K562 (cell line): ENCODE measurements around the gene SOWAHB. TPM values are rescaled to one million over a fixed set of nuclear protein-coding genes. Genes with fewer than 3 reads are reported as not detected.

ENCODE experiments used
- ATAC-seq: fragments of 200-7000 bp; cut with Tn5 transposase; 3 replicates; pipeline ENCODE4 v1.9.1; 2020; ENCODE audit warnings: moderate library complexity
- BruUV-seq: library from RNA; stranded (reverse); fragments of 400-500 nt; replicated peaks from 2 replicates; lab custom pipeline; 2021; lab: Mats Ljungman, UMichigan
- CTCF ChIA-PET: fragments of 300-600 bp; formaldehyde crosslinking; extraction: SDS; loops from one replicate; lab custom pipeline; 2021; ENCODE audit warnings: low intra/inter-chr PET ratio; lab: Yijun Ruan, JAX
- POLR2A ChIA-PET: fragments of 300-600, 350-650 bp; sonication (Branson Sonifier 250); formaldehyde crosslinking; extraction: SDS; loops from one replicate; lab custom pipeline; 2021; ENCODE audit warnings: antibody characterized with exemption, inconsistent platforms; lab: Yijun Ruan, JAX
- DNase-seq, 4 experiments: peaks; one replicate each; pipeline versions ENCODE4 v3.0.0 to v3.0.0-alpha.2; 2011 to 2018; ENCODE audit warnings: low spot score in 3 of 4, mixed read lengths in 3 of 4; ENCODE audit errors: extremely low read depth in 1 of 4
- FAIRE-seq: peaks from 2 replicates; lab custom pipeline; 2011; peaks lifted over from hg19 to GRCh38; lab: Jason Lieb, UNC
- H2AFZ ChIP-seq: 2 replicates; pipeline ENCODE4 v1.6.0; 2011; ENCODE audit warnings: low read depth, low read length, control low read depth, inconsistent platforms
- H3K27ac ChIP-seq: fragments of 200-600 bp; 3 replicates; pipeline ENCODE4 v1.8.0; 2011; ENCODE audit warnings: low read depth, mild to moderate bottlenecking, control low read depth, inconsistent platforms, low read length, moderate library complexity, mixed read lengths; ENCODE audit errors: extremely low read depth
- H3K27me3 ChIP-seq, 2 experiments: fragments of 300-600 bp in 1 of 2; 2 replicates in 1 of 2; 3 replicates in 1 of 2; pipeline versions ENCODE4 v1.6.0 to v1.8.0; 2011; ENCODE audit warnings: inconsistent platforms in 2 of 2, low read length in 2 of 2, mild to moderate bottlenecking in 1 of 2, mixed read lengths in 1 of 2, moderate library complexity in 1 of 2; ENCODE audit not compliant: control insufficient read depth in 2 of 2, insufficient read depth in 2 of 2
- H3K36me3 ChIP-seq: fragments of 300-600 bp; 3 replicates; pipeline ENCODE4 v1.8.0; 2011; ENCODE audit warnings: mild to moderate bottlenecking, low read length, inconsistent platforms; ENCODE audit not compliant: control insufficient read depth, insufficient read depth
- H3K4me1 ChIP-seq, 2 experiments: fragments of 200-600 bp in 1 of 2; replicated peaks in 1 of 2; 2 replicates in 1 of 2; 3 replicates in 1 of 2; pipeline versions ENCODE4 v1.5.1 to v1.8.0; 2011; ENCODE audit warnings: inconsistent platforms in 2 of 2, low read length in 2 of 2, mild to moderate bottlenecking in 1 of 2, mixed read lengths in 1 of 2, moderate library complexity in 1 of 2; ENCODE audit not compliant: control insufficient read depth in 2 of 2, insufficient read depth in 2 of 2
- H3K4me2 ChIP-seq: 2 replicates; pipeline ENCODE4 v1.6.1; 2011; ENCODE audit warnings: low read length, control low read depth, inconsistent platforms, mixed read lengths; ENCODE audit not compliant: insufficient read depth
- H3K4me3 ChIP-seq: fragments of 200-600 bp; sonication (generic), shearing (Covaris generic); 2 replicates; pipeline ENCODE4 v1.5.1; 2016; ENCODE audit warnings: control low read depth, inconsistent platforms
- H3K79me2 ChIP-seq: fragments of 200-600 bp; 3 replicates; pipeline ENCODE4 v1.8.0; 2011; ENCODE audit warnings: low read length, inconsistent platforms; ENCODE audit not compliant: control insufficient read depth, insufficient read depth
- H3K9ac ChIP-seq, 2 experiments: 2 replicates each; pipeline versions ENCODE4 v1.6.0 to v1.6.1; 2011; ENCODE audit warnings: low read depth in 2 of 2, low read length in 2 of 2, control low read depth in 1 of 2, inconsistent platforms in 1 of 2, mild to moderate bottlenecking in 1 of 2, mixed read lengths in 1 of 2; ENCODE audit not compliant: insufficient read depth in 1 of 2
- H3K9me1 ChIP-seq: one replicate; pipeline ENCODE4 v1.6.0; 2011; ENCODE audit warnings: inconsistent platforms, mild to moderate bottlenecking, low read length, moderate library complexity; ENCODE audit not compliant: control insufficient read depth, insufficient read depth
- H3K9me3 ChIP-seq: replicated peaks from 2 replicates; pipeline ENCODE4 v1.5.1; 2011; ENCODE audit warnings: low read depth, low read length, inconsistent platforms; ENCODE audit not compliant: control insufficient read depth, insufficient read depth
- H4K20me1 ChIP-seq: replicated peaks from 2 replicates; pipeline ENCODE4 v1.6.1; 2011; ENCODE audit warnings: low read length, inconsistent platforms, mixed read lengths; ENCODE audit not compliant: control insufficient read depth, insufficient read depth
- CTCF ChIP-seq, 3 experiments: IDR thresholded peaks in 2 of 3; conservative IDR thresholded peaks in 1 of 3; 2 replicates each; pipeline ENCODE4 v1.5.1; 2011 to 2012; ENCODE audit warnings: low read length in 3 of 3, mild to moderate bottlenecking in 3 of 3, control low read depth in 2 of 3, improper control_type of control experiment in 1 of 3, inconsistent platforms in 1 of 3, low read depth in 1 of 3, mixed read lengths in 1 of 3, moderate library complexity in 1 of 3; ENCODE audit not compliant: insufficient read depth in 2 of 3
- EP300 ChIP-seq: IDR thresholded peaks from 2 replicates; pipeline ENCODE4 v1.6.1; 2012; ENCODE audit warnings: low read length, improper control_type of control experiment
- POLR3A ChIP-seq: IDR thresholded peaks from 2 replicates; pipeline ENCODE4 v1.6.1; 2011; ENCODE audit warnings: borderline replicate concordance, mild to moderate bottlenecking, moderate library complexity; ENCODE audit not compliant: insufficient read length, insufficient read depth; ENCODE audit errors: extremely low read depth
- PTTG1 ChIP-seq: fragments of 450-650 bp; IDR thresholded peaks from 2 replicates; pipeline ENCODE4 v1.6.1; 2016; ENCODE audit warnings: low read depth, mild to moderate bottlenecking, missing genetic modification characterization, missing compliant biosample characterization
- ZNF444 ChIP-seq: fragments of 250-450 bp; sonication (Bioruptor Pico); IDR thresholded peaks from 2 replicates; pipeline ENCODE4 v1.4.0; 2020; ENCODE audit warnings: mild to moderate bottlenecking, moderate library complexity
- ZNF785 ChIP-seq: fragments of 250-450 bp; sonication (Bioruptor Pico); IDR thresholded peaks from 2 replicates; pipeline ENCODE4 v1.4.0; 2020; ENCODE audit warnings: mild to moderate bottlenecking
- whole genome bisulfite sequencing: fragments of 100-300 bp; shearing (Covaris generic); methylation state at CpG from one replicate; pipeline ENCODE4 v1.1.6; 2016; ENCODE audit warnings: low coverage, mixed read lengths; ENCODE audit not compliant: insufficient coverage; ENCODE audit errors: missing lambda C conversion rate; 5-methylcytosine and 5-hydroxymethylcytosine counted together
- in situ Hi-C: fragments of 300-500 bp; cut with MboI; formaldehyde crosslinking; loops from 4 replicates; pipeline ENCODE4 v1.15.0; 2018; ENCODE audit warnings: inconsistent platforms, mixed read lengths
- intact Hi-C: fragments of 100-400 bp; cut with micrococcal nuclease; formaldehyde crosslinking; loops from 2 replicates; pipeline ENCODE4 v1.14.2; 2022
- polyA plus RNA-seq, 8 experiments: library from polyadenylated mRNA; depleted of rRNA in 4 of 8; stranded (reverse) in 5 of 8; unstranded in 3 of 8; fragments of >200 nt; fragmentation: Nextera tagmentation in 2 of 8; fragmentation: Illumina TruSeq in 1 of 8; extraction: Ambion mirVana in 2 of 8; extraction: Trizol in 1 of 8; gene quantifications; 2 replicates each; pipeline versions ENCODE4 v1.2.1 to v1.2.3, GENCODE V29; 2011 to 2014; ENCODE audit warnings: inconsistent platforms in 1 of 8, missing spikeins in 1 of 8
- total RNA-seq, 7 experiments: library from RNA; depleted of rRNA in 6 of 7; stranded (reverse); fragments of >200 nt in 6 of 7; fragmentation: Illumina TruSeq in 2 of 7; extraction: Trizol in 2 of 7; gene quantifications; 2 replicates each; pipeline versions ENCODE4 v1.2.1 to v1.2.3, GENCODE V29; 2011 to 2021; ENCODE audit warnings: low replicate concordance in 1 of 7

SOWAHB gene
- total and polyA plus RNA-seq, 9 of the 15 experiments (the other 6 are each of a cell fraction or from before 2014, with no cell fraction given): not detected

DNA sequence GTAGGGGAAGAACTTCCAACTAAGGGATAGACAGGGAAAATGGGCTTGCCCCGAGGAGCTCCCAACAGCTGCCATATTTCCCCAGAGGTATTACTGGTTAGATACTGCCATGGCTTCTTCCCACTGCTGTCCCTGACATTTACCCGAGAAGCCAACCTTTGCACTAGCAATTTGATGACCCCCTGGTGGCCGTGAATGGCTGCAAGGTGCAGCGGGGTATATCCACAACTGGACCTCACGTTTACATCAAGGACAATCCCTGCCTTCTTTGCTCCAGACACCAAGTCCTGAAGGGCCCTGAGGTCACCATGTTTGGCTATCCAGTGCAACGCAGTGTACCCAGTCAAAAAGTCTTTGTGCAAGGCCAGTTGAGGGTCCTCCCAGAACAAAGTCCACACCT lies 2.3 kb downstream of the SOWAHB start:
- Histone ChIP-seq H3K4me1 (peaks cover 0 to 17% of the 10 kb centered on the region in 2 experiments; a peak in 2 of 5 replicates), H3K9me3 (no peaks in the 10 kb centered on the region), H3K9me1 (no peaks in the 10 kb centered on the region), H4K20me1 (no peaks in the 10 kb centered on the region), H3K79me2 (no peaks in the 10 kb centered on the region), H3K4me3 (no peak overlapping the region), H3K27me3 (peaks cover 41 to 50% of the 10 kb centered on the region in 2 experiments; a peak in 4 of 5 replicates), H3K36me3 (no peaks in the 10 kb centered on the region), H3K4me2 (no peak overlapping the region), H3K9ac (no peak overlapping the region), H2AFZ (no peak overlapping the region), H3K27ac (no peak overlapping the region)
- 2% methylated on average over 6 of the region's 6 CpGs for WGBS
- peak; percentile 73 for ATAC-seq
- no TSS peak for BruUV-seq
- in situ Hi-C loops (no loop called here), intact Hi-C loops (no loop called here)
- peak in 1 of 4 experiments; percentile 19 for DNase-seq
- ChIA-PET CTCF (no interaction called here), POLR2A (no interaction called here)
- no peak for FAIRE-seq
- no peak for TF ChIP-seq ZNF444 (CRISPR knock-in tag)
- no peak for TF ChIP-seq POLR3A
- TF ChIP-seq CTCF (IDR thresholded peaks at IDR 0.05 in 2 of 3, conservative IDR thresholded peaks at IDR 0.05 in 1 of 3; ENCODE audit: insufficient read depth in 2 of 3, low read depth in 1 of 3, low read length in 3 of 3): peak; percentile 12 to 32 (median 19); a peak in 3 of 6 replicates
- TF ChIP-seq ZNF785 (CRISPR knock-in tag): no peak
- TF ChIP-seq PTTG1 (tag): no peak
- no peak for TF ChIP-seq EP300
- TF ChIP-seq, all 486 proteins: peak for 1
